GDM1 (cell line): ENCODE results near the gene KRTAP1-3.
"Not testable (repeated sequence)": the region's sequence is repeated elsewhere in the genome, so short reads cannot be mapped to it uniquely, and the experiment has no call there.

Experiments used
- DNase-seq: peaks from one replicate; lab custom pipeline; 2025; lab: John Stamatoyannopoulos, UW

Gene KRTAP1-3

GRCh38 chr17:41009936-41010335 is 24.7 kb downstream of the KRTAP1-3 start:
- DNase-seq: no peak

GRCh38 chr17:41009301-41009760 is 25.3 kb downstream of the KRTAP1-3 start:
- DNase-seq: no peak

GRCh38 chr17:41008811-41009210 is 25.9 kb downstream of the KRTAP1-3 start, which contains the start of gene KRTAP3-1:
Gene KRTAP3-1, minus strand, starts transcription at chr17:41009128. Its CDS starts 54 bp downstream, at chr17:41009074.
- DNase-seq: no peak

GRCh38 chr17:41004397-41004796 is 30.3 kb downstream of the KRTAP1-3 start:
- no peak for DNase-seq

- no peak for DNase-seq
Observed at GRCh38 chr17:41003926-41004325, 30.7 kb downstream of the KRTAP1-3 start.

GRCh38 chr17:41002814-41003213 is 31.9 kb downstream of the KRTAP1-3 start:
- DNase-seq: no peak

GRCh38 chr17:41001795-41002194 is 32.9 kb downstream of the KRTAP1-3 start:
- no peak for DNase-seq

GRCh38 chr17:40999563-40999962 is 35.1 kb downstream of the KRTAP1-3 start, which contains the start of gene KRTAP3-2:
Gene KRTAP3-2, minus strand, starts transcription at chr17:40999906. Its CDS starts 53 bp downstream, at chr17:40999853.
- DNase-seq: not testable (repeated sequence)

- no peak for DNase-seq
Observed at GRCh38 chr17:40997361-40997760, 37.3 kb downstream of the KRTAP1-3 start.

- no peak for DNase-seq
Observed at GRCh38 chr17:40996829-40997228, 37.8 kb downstream of the KRTAP1-3 start.

GRCh38 chr17:40995116-40995515 is 39.6 kb downstream of the KRTAP1-3 start:
- DNase-seq: no peak

- no peak for DNase-seq
Observed at GRCh38 chr17:40993839-40994238, 40.8 kb downstream of the KRTAP1-3 start, which contains the start of gene KRTAP3-3. Gene KRTAP3-3, minus strand, starts transcription at chr17:40994164. Its CDS starts 67 bp downstream, at chr17:40994097.

- DNase-seq: no peak
Observed at GRCh38 chr17:40993084-40993483, 41.6 kb downstream of the KRTAP1-3 start.

- no peak for DNase-seq
Observed at GRCh38 chr17:40992666-40993065, 42.0 kb downstream of the KRTAP1-3 start.

- no peak for DNase-seq
Observed at GRCh38 chr17:40986920-40987319, 47.8 kb downstream of the KRTAP1-3 start.

GRCh38 chr17:40984226-40984625 is 50.4 kb downstream of the KRTAP1-3 start, which contains the start of gene KRT40:
Gene KRT40, minus strand, starts transcription at chr17:40984326. Its CDS starts 53 bp downstream, at chr17:40984273.
- no peak for DNase-seq
